ENCODE results near the gene CD300LD. TPM values are rescaled to one million over a fixed set of nuclear protein-coding genes. Genes with fewer than 3 reads are reported as not detected.

CD300LD gene
- total and polyA plus RNA-seq, 10 of the 15 experiments (the other 5 are each of a cell fraction or from before 2014, with no cell fraction given): not detected

DNA sequence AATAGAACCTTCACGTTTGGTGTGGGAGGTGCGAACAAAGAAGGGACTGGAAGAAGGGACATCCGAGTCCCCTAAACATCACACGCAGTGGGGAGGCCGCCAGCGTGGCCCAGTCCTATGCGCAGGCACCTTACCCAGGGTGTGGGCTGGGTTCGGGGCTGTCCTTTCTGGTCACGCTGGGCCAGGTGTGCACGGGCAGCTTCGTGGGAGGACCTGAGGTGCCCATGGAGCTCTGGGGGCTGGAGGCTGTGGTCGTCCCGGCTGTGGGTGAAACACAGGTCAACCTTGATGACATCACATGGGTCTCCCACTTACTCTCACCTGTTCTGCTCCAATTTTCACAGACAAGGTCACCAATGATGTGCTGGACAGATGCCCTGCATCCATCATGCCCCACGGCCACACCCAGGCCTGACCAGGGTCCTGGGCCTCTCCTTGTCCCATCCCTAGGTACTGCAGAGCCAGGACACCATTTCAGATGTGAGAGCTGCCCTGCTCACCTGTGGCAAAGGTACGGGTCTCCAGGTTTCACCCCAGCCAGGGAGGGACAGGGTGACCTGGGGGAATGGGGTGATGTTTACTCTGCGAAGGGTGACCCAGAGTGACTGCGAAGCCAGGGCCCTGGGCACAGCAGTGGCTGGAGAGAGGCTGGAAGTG, 49.2 kb downstream of the CD300LD start:
- FAIRE-seq: no peak
- Histone ChIP-seq H3K9me3 (replicated peaks; ENCODE audit: control insufficient read depth, insufficient read depth, low read length) (no peaks in the 10 kb centered on the region), H3K36me3 (ENCODE audit: control insufficient read depth in 2 of 2, insufficient read depth in 2 of 2, low read length in 1 of 2) (no peaks in the 10 kb centered on the region), H3K4me1 (ENCODE audit: control insufficient read depth, insufficient read depth, low read length) (no peaks in the 10 kb centered on the region), H2AFZ (ENCODE audit: control insufficient read depth, low read depth, low read length) (no peak overlapping the region), H3K9ac (ENCODE audit: control insufficient read depth, insufficient read depth, low read length) (no peak overlapping the region), H3K4me3 (no peak overlapping the region), H3K27ac (ENCODE audit: control insufficient read depth, insufficient read depth) (no peak overlapping the region), H3K4me2 (ENCODE audit: control insufficient read depth, insufficient read depth) (no peak overlapping the region), H3K27me3 (replicated peaks in 1 of 2; ENCODE audit: control insufficient read depth in 2 of 2, insufficient read depth in 2 of 2, low read length in 1 of 2) (peaks cover 0 to 2% of the 10 kb centered on the region in 2 experiments; a peak in 2 of 4 replicates), H4K20me1 (ENCODE audit: control insufficient read depth, insufficient read depth) (no peaks in the 10 kb centered on the region), H3K79me2 (ENCODE audit: control insufficient read depth, insufficient read depth, low read length) (no peaks in the 10 kb centered on the region)
- no TSS peak for BruUV-seq (replicated peaks)
- ATAC-seq: no peak
- ChIA-PET SMC1A (ENCODE audit: uncharacterized antibody, unreplicated experiment) (no interaction called here), CTCF (no interaction called here), POLR2A (no interaction called here), RAD21 (ENCODE audit: unreplicated experiment) (no interaction called here)
- intact Hi-C loops (cut with micrococcal nuclease; ENCODE audit: unreplicated experiment) (no loop called here), in situ Hi-C loops (cut with MboI) (no loop called here)
- 46% methylated on average over 17 of the region's 17 CpGs for WGBS (ENCODE audit: insufficient coverage, insufficient replicate concordance, low lambda C conversion rate, missing lambda C conversion rate)
- DNase-seq (ENCODE audit: low read depth, low spot score): no peak
- no peak for TF ChIP-seq CEBPB (IDR thresholded peaks at IDR 0.05; ENCODE audit: borderline replicate concordance in 1 of 2, low read depth in 2 of 2, low read length in 2 of 2)
- no peak for TF ChIP-seq CBX5 (IDR thresholded peaks at IDR 0.05; ENCODE audit: low read depth)

DNA sequence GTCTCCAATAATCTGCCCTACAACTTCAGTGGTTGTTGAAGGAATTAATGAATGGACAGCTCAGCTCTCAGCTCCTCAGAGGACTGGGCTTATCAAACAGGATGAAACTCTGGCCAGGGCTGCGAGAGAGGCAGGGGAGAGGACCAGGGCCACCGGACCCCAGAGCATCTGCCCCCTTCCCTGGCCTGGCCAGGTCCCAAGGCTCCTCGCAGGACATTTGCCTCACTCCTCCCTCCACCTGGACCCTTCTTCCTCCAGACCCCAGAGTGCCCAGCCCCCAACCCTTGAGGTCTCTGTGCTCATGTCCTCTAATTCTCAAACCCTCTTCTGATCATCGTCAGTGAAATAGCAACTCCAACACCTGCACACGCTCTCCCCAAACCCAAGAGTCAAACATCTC, 49.9 kb downstream of the CD300LD start:
- 50% methylated on average over 5 of the region's 5 CpGs for WGBS (ENCODE audit: insufficient coverage, insufficient replicate concordance, low lambda C conversion rate, missing lambda C conversion rate)
- no peak for FAIRE-seq
- TF ChIP-seq, protein P1, sequence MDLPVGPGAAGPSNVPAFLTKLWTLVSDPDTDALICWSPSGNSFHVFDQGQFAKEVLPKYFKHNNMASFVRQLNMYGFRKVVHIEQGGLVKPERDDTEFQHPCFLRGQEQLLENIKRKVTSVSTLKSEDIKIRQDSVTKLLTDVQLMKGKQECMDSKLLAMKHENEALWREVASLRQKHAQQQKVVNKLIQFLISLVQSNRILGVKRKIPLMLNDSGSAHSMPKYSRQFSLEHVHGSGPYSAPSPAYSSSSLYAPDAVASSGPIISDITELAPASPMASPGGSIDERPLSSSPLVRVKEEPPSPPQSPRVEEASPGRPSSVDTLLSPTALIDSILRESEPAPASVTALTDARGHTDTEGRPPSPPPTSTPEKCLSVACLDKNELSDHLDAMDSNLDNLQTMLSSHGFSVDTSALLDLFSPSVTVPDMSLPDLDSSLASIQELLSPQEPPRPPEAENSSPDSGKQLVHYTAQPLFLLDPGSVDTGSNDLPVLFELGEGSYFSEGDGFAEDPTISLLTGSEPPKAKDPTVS (IDR thresholded peaks at IDR 0.05; ENCODE audit: low read depth, low read length): no peak
- TF ChIP-seq, protein P2, sequence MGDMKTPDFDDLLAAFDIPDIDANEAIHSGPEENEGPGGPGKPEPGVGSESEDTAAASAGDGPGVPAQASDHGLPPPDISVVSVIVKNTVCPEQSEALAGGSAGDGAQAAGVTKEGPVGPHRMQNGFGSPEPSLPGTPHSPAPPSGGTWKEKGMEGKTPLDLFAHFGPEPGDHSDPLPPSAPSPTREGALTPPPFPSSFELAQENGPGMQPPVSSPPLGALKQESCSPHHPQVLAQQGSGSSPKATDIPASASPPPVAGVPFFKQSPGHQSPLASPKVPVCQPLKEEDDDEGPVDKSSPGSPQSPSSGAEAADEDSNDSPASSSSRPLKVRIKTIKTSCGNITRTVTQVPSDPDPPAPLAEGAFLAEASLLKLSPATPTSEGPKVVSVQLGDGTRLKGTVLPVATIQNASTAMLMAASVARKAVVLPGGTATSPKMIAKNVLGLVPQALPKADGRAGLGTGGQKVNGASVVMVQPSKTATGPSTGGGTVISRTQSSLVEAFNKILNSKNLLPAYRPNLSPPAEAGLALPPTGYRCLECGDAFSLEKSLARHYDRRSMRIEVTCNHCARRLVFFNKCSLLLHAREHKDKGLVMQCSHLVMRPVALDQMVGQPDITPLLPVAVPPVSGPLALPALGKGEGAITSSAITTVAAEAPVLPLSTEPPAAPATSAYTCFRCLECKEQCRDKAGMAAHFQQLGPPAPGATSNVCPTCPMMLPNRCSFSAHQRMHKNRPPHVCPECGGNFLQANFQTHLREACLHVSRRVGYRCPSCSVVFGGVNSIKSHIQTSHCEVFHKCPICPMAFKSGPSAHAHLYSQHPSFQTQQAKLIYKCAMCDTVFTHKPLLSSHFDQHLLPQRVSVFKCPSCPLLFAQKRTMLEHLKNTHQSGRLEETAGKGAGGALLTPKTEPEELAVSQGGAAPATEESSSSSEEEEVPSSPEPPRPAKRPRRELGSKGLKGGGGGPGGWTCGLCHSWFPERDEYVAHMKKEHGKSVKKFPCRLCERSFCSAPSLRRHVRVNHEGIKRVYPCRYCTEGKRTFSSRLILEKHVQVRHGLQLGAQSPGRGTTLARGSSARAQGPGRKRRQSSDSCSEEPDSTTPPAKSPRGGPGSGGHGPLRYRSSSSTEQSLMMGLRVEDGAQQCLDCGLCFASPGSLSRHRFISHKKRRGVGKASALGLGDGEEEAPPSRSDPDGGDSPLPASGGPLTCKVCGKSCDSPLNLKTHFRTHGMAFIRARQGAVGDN (IDR thresholded peaks at IDR 0.05): no peak
- TF ChIP-seq ZNF24 (IDR thresholded peaks at IDR 0.05) (no peak), KAT2A (conservative IDR thresholded peaks at IDR 0.05; ENCODE audit: control insufficient read depth, low read depth, low read length) (no peak), HCFC1 (IDR thresholded peaks at IDR 0.05; ENCODE audit: low read length) (no peak)

More for the DNA sequence above, 49.9 kb downstream of the CD300LD start:
- H3K4me1 ChIP-seq (ENCODE audit: control insufficient read depth, insufficient read depth, low read length): no peaks in the 10 kb centered on the region
- H4K20me1 ChIP-seq (ENCODE audit: control insufficient read depth, insufficient read depth): no peaks in the 10 kb centered on the region
- H2AFZ ChIP-seq (ENCODE audit: control insufficient read depth, low read depth, low read length): no peak overlapping the region
- no peak overlapping the region for H3K4me3 ChIP-seq
- RAD21 ChIA-PET (ENCODE audit: unreplicated experiment): no interaction called here
- no TSS peak for BruUV-seq (replicated peaks)
- SMC1A ChIA-PET (ENCODE audit: uncharacterized antibody, unreplicated experiment): no interaction called here
- H3K9ac ChIP-seq (ENCODE audit: control insufficient read depth, insufficient read depth, low read length): no peak overlapping the region
- in situ Hi-C loops (cut with MboI): no loop called here
- H3K27me3 ChIP-seq (replicated peaks in 1 of 2; ENCODE audit: control insufficient read depth in 2 of 2, insufficient read depth in 2 of 2, low read length in 1 of 2): peaks cover 0 to 2% of the 10 kb centered on the region in 2 experiments; a peak in 2 of 4 replicates
- ATAC-seq (no peak), DNase-seq (ENCODE audit: low read depth, low spot score) (no peak)
- intact Hi-C loops (cut with micrococcal nuclease; ENCODE audit: unreplicated experiment): no loop called here
- POLR2A ChIA-PET: no interaction called here
- no peaks in the 10 kb centered on the region for H3K9me3 ChIP-seq (replicated peaks; ENCODE audit: control insufficient read depth, insufficient read depth, low read length)
- CTCF ChIA-PET: no interaction called here
- H3K79me2 ChIP-seq (ENCODE audit: control insufficient read depth, insufficient read depth, low read length): no peaks in the 10 kb centered on the region
- H3K4me2 ChIP-seq (ENCODE audit: control insufficient read depth, insufficient read depth): no peak overlapping the region
- no peaks in the 10 kb centered on the region for H3K36me3 ChIP-seq (ENCODE audit: control insufficient read depth in 2 of 2, insufficient read depth in 2 of 2, low read length in 1 of 2)
- no peak overlapping the region for H3K27ac ChIP-seq (ENCODE audit: control insufficient read depth, insufficient read depth)

All from GM12878 (cell line).